GM12864 (cell line): ENCODE results near the gene CDO1.

ENCODE experiments used
- DNase-seq: peaks from one replicate; pipeline ENCODE4 v3.0.0-alpha.2; 2011; ENCODE audit warnings: low read depth
- H3K4me3 ChIP-seq: 2 replicates; pipeline ENCODE4 v1.5.1; 2011; ENCODE audit warnings: mild to moderate bottlenecking, low read depth, low read length, control low read depth
- CTCF ChIP-seq: IDR thresholded peaks from 2 replicates; pipeline ENCODE4 v1.5.1; 2011; ENCODE audit warnings: low read depth, mild to moderate bottlenecking, moderate library complexity, low read length, control low read depth, inconsistent platforms; ENCODE audit errors: missing control alignments

The CDO1 gene

GRCh38 chr5:115816226-115817081 lies at the start of gene CDO1:
TSS of gene CDO1 (minus strand) at chr5:115816659. CDS start at chr5:115816397, 262 bp downstream.
- TF ChIP-seq CTCF, result no peak
- DNase-seq, result no peak
- H3K4me3 ChIP-seq, result peak within 1 kb of the TSS; percentile 11

DNA sequence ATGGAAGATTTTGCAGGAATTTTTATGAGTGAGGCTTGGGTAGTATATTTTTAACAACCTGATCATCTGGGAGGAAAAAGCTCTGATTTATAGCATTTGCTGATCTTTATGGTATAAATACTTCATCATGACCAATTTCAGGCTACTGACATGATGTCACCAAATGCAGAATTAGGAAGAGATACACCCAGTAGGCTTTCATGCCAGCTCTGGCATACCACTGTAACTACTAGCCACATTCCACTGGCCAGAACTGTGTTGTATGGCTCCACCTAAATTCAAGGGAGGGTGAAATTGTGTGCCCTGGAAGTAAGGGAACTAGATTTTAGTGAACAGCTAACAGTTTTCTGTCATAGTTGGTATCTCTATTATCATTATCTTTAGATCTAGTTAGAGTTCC lies 42.9 kb upstream of the CDO1 start:
- no peak for TF ChIP-seq CTCF
- no peak overlapping the region for H3K4me3 ChIP-seq
- DNase-seq, result no peak

DNA sequence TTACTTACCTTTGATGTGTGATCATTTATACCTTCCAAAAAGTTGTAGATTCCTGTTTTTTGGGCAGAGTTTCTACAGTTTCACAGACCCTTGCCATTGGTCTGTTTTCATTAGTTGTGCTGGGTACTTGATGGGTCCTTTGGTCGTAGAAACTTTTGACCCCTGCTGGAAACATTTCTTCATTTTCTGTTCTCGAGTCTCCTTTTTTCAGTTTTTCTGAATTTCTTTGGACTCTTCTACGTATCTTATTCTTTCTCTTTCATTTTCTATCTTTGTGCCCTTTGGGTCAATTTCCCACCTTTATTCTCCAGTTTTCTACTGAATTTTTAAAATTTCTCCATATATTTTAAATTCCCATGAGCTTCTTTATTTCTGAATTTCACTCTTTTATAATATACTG lies 41.9 kb upstream of the CDO1 start:
- DNase-seq, result no peak
- no peak overlapping the region for H3K4me3 ChIP-seq
- TF ChIP-seq CTCF, result no peak

GRCh38 chr5:115857626-115858349 lies 41.3 kb upstream of the CDO1 start:
- no peak overlapping the region for H3K4me3 ChIP-seq
- DNase-seq, result no peak
- TF ChIP-seq CTCF, result no peak

DNA sequence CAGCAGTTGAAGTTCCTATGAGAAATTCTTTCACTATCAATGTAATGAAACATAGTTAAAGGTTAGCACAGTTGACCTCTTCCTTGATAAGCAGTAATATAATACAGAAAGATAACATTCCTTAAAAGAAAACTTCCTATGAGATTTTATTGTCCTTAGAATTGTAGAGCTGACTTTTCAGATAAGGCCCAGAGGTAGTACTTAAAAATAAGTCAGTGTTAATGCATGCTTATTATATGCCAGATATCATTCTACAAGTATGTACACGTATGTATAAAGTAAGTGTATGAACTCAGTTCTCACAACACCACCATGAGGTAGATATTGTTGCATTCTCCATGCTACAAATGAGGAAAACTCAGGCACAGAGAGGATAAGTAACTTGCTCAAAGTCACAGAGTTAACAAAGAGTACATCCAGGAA lies 40.6 kb upstream of the CDO1 start:
- no peak for TF ChIP-seq CTCF
- H3K4me3 ChIP-seq, result no peak overlapping the region
- DNase-seq, result no peak

GRCh38 chr5:115855959-115856358 lies 39.5 kb upstream of the CDO1 start:
- no peak overlapping the region for H3K4me3 ChIP-seq
- TF ChIP-seq CTCF, result no peak
- DNase-seq, result no peak

DNA sequence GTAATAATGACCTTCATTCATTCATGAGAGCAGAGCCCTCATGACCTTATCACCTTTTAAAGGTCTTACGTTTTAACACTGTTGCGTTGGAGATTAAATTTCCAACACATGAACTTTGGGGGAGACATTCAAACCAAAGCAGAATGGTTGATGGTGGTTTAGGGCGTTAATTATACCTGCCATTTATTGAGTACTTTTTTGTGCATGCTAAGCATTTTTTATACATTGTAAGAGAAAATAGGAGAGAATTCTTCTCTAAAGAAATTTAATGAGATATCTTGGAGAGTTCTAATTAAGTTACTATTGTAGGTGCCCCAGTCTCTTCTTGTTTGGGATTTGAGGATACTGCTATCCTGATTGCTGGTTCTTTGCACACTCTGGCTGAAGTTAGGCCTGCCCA lies 37.7 kb upstream of the CDO1 start:
- DNase-seq, result no peak
- no peak for TF ChIP-seq CTCF
- H3K4me3 ChIP-seq, result no peak overlapping the region
